Fibroblast of mammary gland (primary cell): ENCODE measurements around the gene SLC10A6.

Experiments used
- DNase-seq: peaks from one replicate; pipeline ENCODE4 v3.0.0-alpha.2; 2010; ENCODE audit warnings: low read depth
- H3K4me3 ChIP-seq: 2 replicates; pipeline ENCODE4 v1.5.1; 2011; ENCODE audit warnings: low read depth, mild to moderate bottlenecking, low read length, moderate library complexity; ENCODE audit not compliant: control insufficient read depth
- TF ChIP-seq, protein P1 (sequence below): conservative IDR thresholded peaks from 2 replicates; pipeline ENCODE4 v1.5.1; 2011; ENCODE audit warnings: low read depth, low read length, inconsistent platforms; ENCODE audit not compliant: control insufficient read depth, insufficient read depth

SLC10A6 gene

DNA sequence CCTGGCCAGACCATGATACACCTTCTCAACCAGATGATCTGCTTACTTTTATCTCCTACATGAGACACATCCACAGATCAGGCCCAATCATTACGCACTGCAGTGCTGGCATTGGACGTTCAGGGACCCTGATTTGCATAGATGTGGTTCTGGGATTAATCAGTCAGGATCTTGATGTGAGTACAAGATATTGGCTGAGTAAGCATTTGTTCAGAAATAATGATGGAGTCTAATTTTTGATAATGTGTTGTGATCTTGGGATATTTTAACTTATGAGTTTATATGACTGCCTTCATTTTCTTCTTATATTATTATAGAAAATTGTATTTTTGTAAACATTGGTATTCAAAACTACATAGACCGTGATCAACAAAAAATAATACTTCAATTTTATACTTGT lies 39.4 kb downstream of the SLC10A6 start:
- no peak overlapping the region for H3K4me3 ChIP-seq
- TF ChIP-seq, protein P1, sequence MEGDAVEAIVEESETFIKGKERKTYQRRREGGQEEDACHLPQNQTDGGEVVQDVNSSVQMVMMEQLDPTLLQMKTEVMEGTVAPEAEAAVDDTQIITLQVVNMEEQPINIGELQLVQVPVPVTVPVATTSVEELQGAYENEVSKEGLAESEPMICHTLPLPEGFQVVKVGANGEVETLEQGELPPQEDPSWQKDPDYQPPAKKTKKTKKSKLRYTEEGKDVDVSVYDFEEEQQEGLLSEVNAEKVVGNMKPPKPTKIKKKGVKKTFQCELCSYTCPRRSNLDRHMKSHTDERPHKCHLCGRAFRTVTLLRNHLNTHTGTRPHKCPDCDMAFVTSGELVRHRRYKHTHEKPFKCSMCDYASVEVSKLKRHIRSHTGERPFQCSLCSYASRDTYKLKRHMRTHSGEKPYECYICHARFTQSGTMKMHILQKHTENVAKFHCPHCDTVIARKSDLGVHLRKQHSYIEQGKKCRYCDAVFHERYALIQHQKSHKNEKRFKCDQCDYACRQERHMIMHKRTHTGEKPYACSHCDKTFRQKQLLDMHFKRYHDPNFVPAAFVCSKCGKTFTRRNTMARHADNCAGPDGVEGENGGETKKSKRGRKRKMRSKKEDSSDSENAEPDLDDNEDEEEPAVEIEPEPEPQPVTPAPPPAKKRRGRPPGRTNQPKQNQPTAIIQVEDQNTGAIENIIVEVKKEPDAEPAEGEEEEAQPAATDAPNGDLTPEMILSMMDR: no peak
- no peak for DNase-seq

DNA sequence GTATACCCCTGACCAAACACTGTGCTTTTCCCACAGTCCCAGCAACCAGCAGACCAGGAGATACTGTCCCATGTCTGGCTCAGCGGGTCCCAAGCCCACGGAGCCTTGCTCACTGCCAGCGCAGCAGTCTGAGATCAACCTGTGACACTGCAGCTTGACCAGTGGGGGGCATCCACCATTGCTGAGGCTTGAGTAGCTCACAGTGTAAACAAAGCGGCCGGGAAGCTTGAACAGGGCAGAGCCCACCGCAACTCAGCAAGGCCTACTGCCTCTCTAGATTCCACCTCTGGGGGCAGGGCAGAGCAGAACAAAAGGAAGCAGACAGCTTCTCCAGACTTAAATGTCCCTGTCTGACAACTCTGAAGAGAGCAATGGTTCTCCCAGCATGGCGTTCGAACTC lies 58.1 kb downstream of the SLC10A6 start:
- DNase-seq: no peak
- no peak overlapping the region for H3K4me3 ChIP-seq
- TF ChIP-seq, protein P1: no peak

DNA sequence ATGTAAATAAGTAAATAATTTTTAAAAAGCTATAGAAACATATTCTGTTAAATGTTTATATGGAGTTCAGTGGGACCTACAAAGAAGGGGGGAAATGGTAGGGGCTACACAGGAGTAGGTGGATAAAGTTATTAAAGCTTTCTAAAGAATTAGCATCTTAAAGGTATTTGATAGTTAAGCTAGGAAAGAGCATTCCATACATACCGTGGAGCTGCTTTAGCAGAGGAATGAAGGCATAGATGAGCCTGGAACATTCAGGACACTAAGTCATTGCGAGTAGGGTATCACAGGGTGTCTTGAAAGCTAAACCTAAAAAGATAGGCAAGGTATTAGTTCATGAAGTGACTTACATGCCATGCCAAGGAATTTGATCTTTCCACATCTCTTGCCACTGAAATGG lies 60.4 kb downstream of the SLC10A6 start:
- TF ChIP-seq, protein P1: no peak
- no peak overlapping the region for H3K4me3 ChIP-seq
- no peak for DNase-seq

DNA sequence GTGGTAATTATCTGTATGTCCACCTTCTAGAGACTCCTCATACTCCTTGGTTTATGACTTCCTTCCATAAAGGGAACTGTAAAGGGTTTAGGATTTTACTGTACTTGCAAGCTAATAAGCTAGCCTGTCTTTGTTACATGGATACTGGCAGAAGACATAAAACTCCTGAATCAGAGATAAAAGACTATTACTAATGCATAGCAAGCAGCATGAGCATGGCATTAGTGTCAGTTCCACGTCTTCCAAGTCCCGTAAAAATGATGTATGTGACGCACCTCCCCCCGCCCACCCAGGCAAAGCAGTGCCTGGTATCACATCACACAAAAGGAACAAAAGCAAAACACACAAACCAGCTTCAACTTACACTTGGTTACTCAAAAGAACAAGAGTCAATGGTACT lies 71.0 kb downstream of the SLC10A6 start:
- DNase-seq: no peak
- H3K4me3 ChIP-seq: no peak overlapping the region
- TF ChIP-seq, protein P1: no peak

DNA sequence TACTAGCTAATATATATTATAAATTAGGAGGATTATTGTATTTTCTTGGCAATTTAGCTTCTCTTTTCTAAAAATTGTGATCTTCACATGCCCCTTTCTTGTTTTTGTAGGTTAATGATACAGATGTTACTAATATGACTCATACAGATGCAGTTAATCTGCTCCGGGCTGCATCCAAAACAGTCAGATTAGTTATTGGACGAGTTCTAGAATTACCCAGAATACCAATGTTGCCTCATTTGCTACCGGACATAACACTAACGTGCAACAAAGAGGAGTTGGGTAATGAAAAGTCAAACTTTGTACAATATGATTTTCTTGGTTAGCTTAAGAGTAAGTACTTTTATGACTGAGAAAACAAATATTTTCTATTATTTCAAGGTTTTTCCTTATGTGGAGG lies 74.1 kb downstream of the SLC10A6 start:
- H3K4me3 ChIP-seq: no peak overlapping the region
- DNase-seq: peak; percentile 38
- TF ChIP-seq, protein P1: no peak
